Measurements from ENCODE around the gene USP47.

The USP47 gene

GRCh38 chr11:11841723-11842420, at the start of gene USP47 (continued):
- TF ChIP-seq PRDM6 (tag by site-specific recombination; IDR thresholded peaks at IDR 0.05) (no peak), ZFP37 (tag by site-specific recombination; IDR thresholded peaks at IDR 0.05) (peak; percentile 89), ZNF37A (tag by site-specific recombination; IDR thresholded peaks at IDR 0.05) (no peak), ZNF624 (tag by site-specific recombination; IDR thresholded peaks at IDR 0.05) (no peak), ZNF843 (tag by site-specific recombination; IDR thresholded peaks at IDR 0.05) (no peak), ZIC2 (tag by site-specific recombination; IDR thresholded peaks at IDR 0.05) (no peak; the same call in 1 of the 2 replicates), ZNF223 (tag by site-specific recombination; IDR thresholded peaks at IDR 0.05) (0 out of 2 replicates have a peak, but pooled peaks have one; percentile 28), ZNF302 (tag by site-specific recombination; IDR thresholded peaks at IDR 0.05; ENCODE audit: low read depth) (no peak), MEIS1 (CRISPR knock-in tag; IDR thresholded peaks at IDR 0.05; ENCODE audit: borderline replicate concordance) (no peak), ZNF76 (tag by site-specific recombination; IDR thresholded peaks at IDR 0.05; ENCODE audit: borderline replicate concordance, low read depth) (no peak), ZNF140 (tag by site-specific recombination; IDR thresholded peaks at IDR 0.05) (no peak), ZNF501 (tag by site-specific recombination; IDR thresholded peaks at IDR 0.05) (peak; percentile 56), SCRT1 (tag by site-specific recombination; IDR thresholded peaks at IDR 0.05; ENCODE audit: borderline replicate concordance) (peak; percentile 30; the same call in 1 of the 2 replicates), KLF8 (tag by site-specific recombination; IDR thresholded peaks at IDR 0.05) (peak; percentile 49; the same call in 1 of the 2 replicates), ZNF335 (tag by site-specific recombination; conservative IDR thresholded peaks at IDR 0.05) (peak; percentile 82), ZFHX2 (tag by site-specific recombination; conservative IDR thresholded peaks at IDR 0.05) (peak; percentile 76), KLF7 (tag by site-specific recombination; IDR thresholded peaks at IDR 0.05; ENCODE audit: borderline replicate concordance) (no peak), ZNF112 (tag by site-specific recombination; IDR thresholded peaks at IDR 0.05) (no peak), ZNF776 (tag by site-specific recombination; IDR thresholded peaks at IDR 0.05; ENCODE audit: borderline replicate concordance) (no peak), ZNF792 (tag by site-specific recombination; IDR thresholded peaks at IDR 0.05) (no peak), GLIS2 (tag by site-specific recombination; IDR thresholded peaks at IDR 0.05) (peak; percentile 73), ZBTB17 (tag by site-specific recombination; IDR thresholded peaks at IDR 0.05) (peak; percentile 57), ZNF785 (tag by site-specific recombination; IDR thresholded peaks at IDR 0.05) (no peak), ZBTB8A (tag by site-specific recombination; IDR thresholded peaks at IDR 0.05) (peak; percentile 85), ZNF23 (tag by site-specific recombination; IDR thresholded peaks at IDR 0.05; ENCODE audit: borderline replicate concordance) (no peak), ZNF560 (tag by site-specific recombination; IDR thresholded peaks at IDR 0.05; ENCODE audit: borderline replicate concordance) (peak; percentile 64; the same call in 1 of the 2 replicates), ZNF311 (tag by site-specific recombination; IDR thresholded peaks at IDR 0.05; ENCODE audit: borderline replicate concordance) (no peak), ZNF639 (tag by site-specific recombination; IDR thresholded peaks at IDR 0.05) (no peak)
- TF ChIP-seq, protein P1, sequence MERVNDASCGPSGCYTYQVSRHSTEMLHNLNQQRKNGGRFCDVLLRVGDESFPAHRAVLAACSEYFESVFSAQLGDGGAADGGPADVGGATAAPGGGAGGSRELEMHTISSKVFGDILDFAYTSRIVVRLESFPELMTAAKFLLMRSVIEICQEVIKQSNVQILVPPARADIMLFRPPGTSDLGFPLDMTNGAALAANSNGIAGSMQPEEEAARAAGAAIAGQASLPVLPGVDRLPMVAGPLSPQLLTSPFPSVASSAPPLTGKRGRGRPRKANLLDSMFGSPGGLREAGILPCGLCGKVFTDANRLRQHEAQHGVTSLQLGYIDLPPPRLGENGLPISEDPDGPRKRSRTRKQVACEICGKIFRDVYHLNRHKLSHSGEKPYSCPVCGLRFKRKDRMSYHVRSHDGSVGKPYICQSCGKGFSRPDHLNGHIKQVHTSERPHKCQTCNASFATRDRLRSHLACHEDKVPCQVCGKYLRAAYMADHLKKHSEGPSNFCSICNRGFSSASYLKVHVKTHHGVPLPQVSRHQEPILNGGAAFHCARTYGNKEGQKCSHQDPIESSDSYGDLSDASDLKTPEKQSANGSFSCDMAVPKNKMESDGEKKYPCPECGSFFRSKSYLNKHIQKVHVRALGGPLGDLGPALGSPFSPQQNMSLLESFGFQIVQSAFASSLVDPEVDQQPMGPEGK (tag by site-specific recombination; IDR thresholded peaks at IDR 0.05), result peak; percentile 43; the same call in 1 of the 2 replicates
- TF ChIP-seq, protein P2, sequence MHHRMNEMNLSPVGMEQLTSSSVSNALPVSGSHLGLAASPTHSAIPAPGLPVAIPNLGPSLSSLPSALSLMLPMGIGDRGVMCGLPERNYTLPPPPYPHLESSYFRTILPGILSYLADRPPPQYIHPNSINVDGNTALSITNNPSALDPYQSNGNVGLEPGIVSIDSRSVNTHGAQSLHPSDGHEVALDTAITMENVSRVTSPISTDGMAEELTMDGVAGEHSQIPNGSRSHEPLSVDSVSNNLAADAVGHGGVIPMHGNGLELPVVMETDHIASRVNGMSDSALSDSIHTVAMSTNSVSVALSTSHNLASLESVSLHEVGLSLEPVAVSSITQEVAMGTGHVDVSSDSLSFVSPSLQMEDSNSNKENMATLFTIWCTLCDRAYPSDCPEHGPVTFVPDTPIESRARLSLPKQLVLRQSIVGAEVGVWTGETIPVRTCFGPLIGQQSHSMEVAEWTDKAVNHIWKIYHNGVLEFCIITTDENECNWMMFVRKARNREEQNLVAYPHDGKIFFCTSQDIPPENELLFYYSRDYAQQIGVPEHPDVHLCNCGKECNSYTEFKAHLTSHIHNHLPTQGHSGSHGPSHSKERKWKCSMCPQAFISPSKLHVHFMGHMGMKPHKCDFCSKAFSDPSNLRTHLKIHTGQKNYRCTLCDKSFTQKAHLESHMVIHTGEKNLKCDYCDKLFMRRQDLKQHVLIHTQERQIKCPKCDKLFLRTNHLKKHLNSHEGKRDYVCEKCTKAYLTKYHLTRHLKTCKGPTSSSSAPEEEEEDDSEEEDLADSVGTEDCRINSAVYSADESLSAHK (tag by site-specific recombination; IDR thresholded peaks at IDR 0.05), result no peak

Data from HEK293 (cell line).